GM15510 (cell line): ENCODE data around the gene PHF2.

Source experiments
- POLR2A ChIP-seq: IDR thresholded peaks from 3 replicates; pipeline ENCODE4 v1.6.1; 2011; ENCODE audit warnings: borderline replicate concordance; ENCODE audit not compliant: insufficient read length; ENCODE audit errors: extremely low read depth

The PHF2 gene

GRCh38 chr9:93558503-93558902 is 17.9 kb upstream of the PHF2 start:
- TF ChIP-seq POLR2A, result no peak

GRCh38 chr9:93560991-93561390 is 15.4 kb upstream of the PHF2 start:
- TF ChIP-seq POLR2A, result no peak

- no peak for TF ChIP-seq POLR2A
Measured at GRCh38 chr9:93562157-93562556, 14.2 kb upstream of the PHF2 start.

- no peak for TF ChIP-seq POLR2A
Measured at GRCh38 chr9:93565089-93565488, 11.3 kb upstream of the PHF2 start.

- peak; percentile 97 for TF ChIP-seq POLR2A
Measured at GRCh38 chr9:93566408-93567270, 9.7 kb upstream of the PHF2 start.

- no peak for TF ChIP-seq POLR2A
Measured at GRCh38 chr9:93567271-93567959, 9.0 kb upstream of the PHF2 start.

GRCh38 chr9:93568169-93568568 is 8.2 kb upstream of the PHF2 start:
- no peak for TF ChIP-seq POLR2A

- no peak for TF ChIP-seq POLR2A
Measured at GRCh38 chr9:93569621-93570174, 6.7 kb upstream of the PHF2 start.

GRCh38 chr9:93572221-93572620 is 4.2 kb upstream of the PHF2 start:
- TF ChIP-seq POLR2A, result no peak

GRCh38 chr9:93572636-93573515 is 3.5 kb upstream of the PHF2 start:
- TF ChIP-seq POLR2A, result no peak

- no peak for TF ChIP-seq POLR2A
Measured at GRCh38 chr9:93573516-93573828, 2.9 kb upstream of the PHF2 start.

GRCh38 chr9:93574091-93574899 is 2.1 kb upstream of the PHF2 start:
- no peak for TF ChIP-seq POLR2A

- no peak for TF ChIP-seq POLR2A
Measured at GRCh38 chr9:93574900-93575795, 1.2 kb upstream of the PHF2 start.

GRCh38 chr9:93575796-93576257 is 557 bp upstream of the PHF2 start:
- TF ChIP-seq POLR2A, result peak; percentile 53
